G401 (cell line): ENCODE results near the gene ISYNA1. TPM values are rescaled to one million over a fixed set of nuclear protein-coding genes. Genes with fewer than 3 reads are reported as not detected.
"Not testable (repeated sequence)": the region's sequence is repeated elsewhere in the genome, so short reads cannot be mapped to it uniquely, and the experiment has no call there.

Source experiments
- DNase-seq: peaks from one replicate; pipeline ENCODE4 v3.0.0-alpha.2; 2015; ENCODE audit warnings: low spot score
- in situ Hi-C: cut with HindIII; loops from 2 replicates; pipeline ENCODE4 v1.10.0; 2016; ENCODE audit warnings: low sequenced_read_pairs, mixed read lengths
- total RNA-seq: library from RNA; depleted of rRNA; stranded (reverse); fragments of >200 nt; shearing (Covaris generic); gene quantifications from 2 replicates; pipeline ENCODE4 v1.2.3, GENCODE V29; 2014

The ISYNA1 gene
- total RNA-seq, 1 experiment from 2014 or later, result 359 TPM

- in situ Hi-C loops, result no loop called here
- DNase-seq, result no peak
These were observed 29.9 kb downstream of the ISYNA1 start for GRCh38 chr19:18408053-18408476.

GRCh38 chr19:18406749-18407148 is 31.2 kb downstream of the ISYNA1 start:
- in situ Hi-C loops, result no loop called here
- DNase-seq, result no peak

GRCh38 chr19:18405754-18406153 is 32.2 kb downstream of the ISYNA1 start:
- DNase-seq, in situ Hi-C loops: not testable (repeated sequence)

GRCh38 chr19:18402455-18403248 is 35.3 kb downstream of the ISYNA1 start:
- DNase-seq, in situ Hi-C loops: not testable (repeated sequence)

GRCh38 chr19:18401580-18402112 is 36.3 kb downstream of the ISYNA1 start:
- no peak for DNase-seq
- in situ Hi-C loops, result no loop called here

- in situ Hi-C loops, result no loop called here
- no peak for DNase-seq
These were observed 38.9 kb downstream of the ISYNA1 start for GRCh38 chr19:18399008-18399407.

- no peak for DNase-seq
- in situ Hi-C loops, result no loop called here
These were observed 40.4 kb downstream of the ISYNA1 start, which contains the start of gene LRRC25 for GRCh38 chr19:18397242-18398202. LRRC25 (minus strand) TSS chr19:18397622; CDS start chr19:18396963, 659 bp downstream.

- no peak for DNase-seq
- in situ Hi-C loops, result no loop called here
These were observed 41.3 kb downstream of the ISYNA1 start for GRCh38 chr19:18396471-18397241.

- in situ Hi-C loops, result no loop called here
- no peak for DNase-seq
These were observed 44.1 kb downstream of the ISYNA1 start for GRCh38 chr19:18393836-18394235.

GRCh38 chr19:18392926-18393325 is 45.0 kb downstream of the ISYNA1 start:
- in situ Hi-C loops, result no loop called here
- no peak for DNase-seq

- no peak for DNase-seq
- in situ Hi-C loops, result no loop called here
These were observed 45.5 kb downstream of the ISYNA1 start for GRCh38 chr19:18392417-18392816.

- no peak for DNase-seq
- in situ Hi-C loops, result no loop called here
These were observed 46.3 kb downstream of the ISYNA1 start for GRCh38 chr19:18391509-18392075.

- in situ Hi-C loops, result no loop called here
- DNase-seq, result peak; percentile 48
These were observed 47.6 kb downstream of the ISYNA1 start for GRCh38 chr19:18390065-18390907.

- no peak for DNase-seq
- in situ Hi-C loops, result no loop called here
These were observed 48.2 kb downstream of the ISYNA1 start for GRCh38 chr19:18389726-18390064.

- DNase-seq, result no peak
- in situ Hi-C loops, result no loop called here
These were observed 48.8 kb downstream of the ISYNA1 start for GRCh38 chr19:18388960-18389725.

GRCh38 chr19:18388100-18388959 is 49.6 kb downstream of the ISYNA1 start:
- peak; percentile 47 for DNase-seq

More at GRCh38 chr19:18388100-18388959, 49.6 kb downstream of the ISYNA1 start:
- in situ Hi-C loops, result no loop called here
